ENCODE measurements around the gene INPPL1. TPM values are rescaled to one million over a fixed set of nuclear protein-coding genes. Genes with fewer than 3 reads are reported as not detected.
A peak's percentile ranks its signal among the peaks of the same experiment; 100 is the strongest.

The INPPL1 gene
- total RNA-seq, 5 donors from 2014 or later (not counting 1 experiment from before 2014, with no cell fraction given), result 112 to 162 (median 147) TPM

DNA sequence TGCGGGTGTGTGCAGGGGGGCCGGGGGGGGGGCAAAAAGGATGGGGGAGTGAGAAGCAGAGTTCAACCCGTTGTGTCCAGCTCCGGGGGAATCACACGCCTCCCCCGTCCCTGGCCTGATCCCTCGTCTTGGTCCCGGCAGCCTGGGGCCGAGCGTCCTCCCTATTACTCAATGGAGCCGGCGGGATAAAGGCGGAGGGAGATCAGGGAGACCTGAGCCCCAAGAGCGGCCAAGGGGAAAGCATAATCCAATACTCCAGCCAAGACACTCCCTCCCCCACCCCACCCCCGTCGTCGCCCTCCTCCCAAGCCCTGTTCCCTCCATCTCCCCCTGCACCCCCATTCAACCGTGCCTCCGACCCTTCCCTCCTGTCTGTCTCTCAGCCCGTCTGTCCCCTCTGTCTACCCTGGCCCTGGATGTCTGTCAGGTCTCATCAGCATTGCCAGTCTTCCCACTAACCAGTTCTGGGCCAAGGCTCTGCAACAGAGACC lies 16.8 kb downstream of the INPPL1 start:
- POLR2A ChIA-PET, result no interaction called here
- Histone ChIP-seq H3K4me3 (ENCODE audit: control insufficient read depth in 1 of 2, extremely low read depth in 1 of 2, low read length in 1 of 2) (no peak overlapping the region), H3K4me1 (ENCODE audit: control insufficient read depth in 1 of 2, extremely low read depth in 1 of 2, insufficient read depth in 2 of 2, low read length in 2 of 2) (peaks cover 0 to 30% of the 10 kb centered on the region in 2 experiments), H3K27ac (ENCODE audit: low read length) (no peak overlapping the region), H3K9me3 (no peaks in the 10 kb centered on the region), H3K36me3 (ENCODE audit: control insufficient read depth in 2 of 2, extremely low read depth in 1 of 2, insufficient read depth in 1 of 2, low read length in 1 of 2) (peaks cover 0 to 9% of the 10 kb centered on the region in 2 donors), H3K27me3 (replicated peaks in 1 of 2; ENCODE audit: control insufficient read depth in 2 of 2, extremely low read depth in 1 of 2, insufficient read depth in 2 of 2, low read length in 1 of 2) (peaks cover 12 to 72% of the 10 kb centered on the region in 2 experiments)
- Mint-ChIP-seq H3K27ac (no peak overlapping the region), H3K36me3 (peaks cover 3% of the 10 kb centered on the region), H3K4me1 (peaks cover 31 to 39% (median 36%) of the 10 kb centered on the region in 3 donors), H3K27me3 (peaks cover 43 to 48% of the 10 kb centered on the region in 2 donors), H3K9me3 (no peaks in the 10 kb centered on the region), H3K4me3 (peak overlapping the region in 1 of 3 donors; percentile 77)
- DNase-seq (no peak), ATAC-seq (replicated peaks in 1 of 4) (no peak)
- CTCF ChIA-PET, result interaction anchor here (0.7 to 1.0 kb wide), 2 partner anchors 16 to 1395 kb away, joined by 3 read pairs; no protein-coding TSS in a partner anchor
- 19% methylated on average over 5 of the region's 20 CpGs for WGBS (ENCODE audit: insufficient coverage)

DNA sequence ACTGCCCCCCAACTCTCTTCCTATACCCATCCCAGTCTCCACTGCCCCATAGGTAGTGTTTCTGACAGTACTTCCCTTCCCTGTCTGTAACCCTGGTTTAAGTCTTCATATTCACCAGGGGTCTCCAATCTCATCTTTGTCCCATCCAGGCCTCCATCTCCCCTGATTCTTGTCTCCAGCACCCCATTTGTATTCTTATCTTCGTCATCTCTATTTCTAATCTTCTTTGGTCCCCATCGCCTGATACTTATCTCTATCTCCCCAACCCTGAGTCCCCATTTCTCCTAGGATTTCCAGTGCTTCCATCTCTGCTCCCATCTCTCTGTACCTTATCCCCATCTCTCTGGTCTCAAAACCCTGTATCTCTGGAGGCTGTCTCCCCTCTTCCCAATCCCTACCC lies 17.6 kb downstream of the INPPL1 start:
- H3K4me3 Mint-ChIP-seq, result peak overlapping the region in 1 of 3 donors; percentile 77
- H3K27me3 ChIP-seq (replicated peaks in 1 of 2; ENCODE audit: control insufficient read depth in 2 of 2, extremely low read depth in 1 of 2, insufficient read depth in 2 of 2, low read length in 1 of 2), result peaks cover 20 to 76% of the 10 kb centered on the region in 2 experiments
- H3K9me3 ChIP-seq, result no peaks in the 10 kb centered on the region
- peaks cover 0 to 30% of the 10 kb centered on the region in 2 experiments for H3K4me1 ChIP-seq (ENCODE audit: control insufficient read depth in 1 of 2, extremely low read depth in 1 of 2, insufficient read depth in 2 of 2, low read length in 2 of 2)
- 95% methylated on average over 2 of the region's 2 CpGs for WGBS (ENCODE audit: insufficient coverage)
- H3K9me3 Mint-ChIP-seq, result no peaks in the 10 kb centered on the region
- no peaks in the 10 kb centered on the region for H3K36me3 Mint-ChIP-seq
- peaks cover 0 to 6% of the 10 kb centered on the region in 2 donors for H3K36me3 ChIP-seq (ENCODE audit: control insufficient read depth in 2 of 2, extremely low read depth in 1 of 2, insufficient read depth in 1 of 2, low read length in 1 of 2)
- POLR2A ChIA-PET, result no interaction called here
- CTCF ChIA-PET, result interaction anchor here in 1 of 2 donors (0.7 kb wide), 1 partner anchor 1394 kb away, joined by 3 read pairs; no protein-coding TSS in a partner anchor
- DNase-seq, result no peak
- H3K27ac Mint-ChIP-seq, result no peak overlapping the region
- no peak for ATAC-seq (replicated peaks in 1 of 4)
- H3K27me3 Mint-ChIP-seq, result peaks cover 43 to 48% of the 10 kb centered on the region in 2 donors
- H3K4me1 Mint-ChIP-seq, result peaks cover 31 to 39% (median 36%) of the 10 kb centered on the region in 3 donors
- no peak overlapping the region for H3K27ac ChIP-seq (ENCODE audit: low read length)
- no peak overlapping the region for H3K4me3 ChIP-seq (ENCODE audit: control insufficient read depth in 1 of 2, extremely low read depth in 1 of 2, low read length in 1 of 2)

DNA sequence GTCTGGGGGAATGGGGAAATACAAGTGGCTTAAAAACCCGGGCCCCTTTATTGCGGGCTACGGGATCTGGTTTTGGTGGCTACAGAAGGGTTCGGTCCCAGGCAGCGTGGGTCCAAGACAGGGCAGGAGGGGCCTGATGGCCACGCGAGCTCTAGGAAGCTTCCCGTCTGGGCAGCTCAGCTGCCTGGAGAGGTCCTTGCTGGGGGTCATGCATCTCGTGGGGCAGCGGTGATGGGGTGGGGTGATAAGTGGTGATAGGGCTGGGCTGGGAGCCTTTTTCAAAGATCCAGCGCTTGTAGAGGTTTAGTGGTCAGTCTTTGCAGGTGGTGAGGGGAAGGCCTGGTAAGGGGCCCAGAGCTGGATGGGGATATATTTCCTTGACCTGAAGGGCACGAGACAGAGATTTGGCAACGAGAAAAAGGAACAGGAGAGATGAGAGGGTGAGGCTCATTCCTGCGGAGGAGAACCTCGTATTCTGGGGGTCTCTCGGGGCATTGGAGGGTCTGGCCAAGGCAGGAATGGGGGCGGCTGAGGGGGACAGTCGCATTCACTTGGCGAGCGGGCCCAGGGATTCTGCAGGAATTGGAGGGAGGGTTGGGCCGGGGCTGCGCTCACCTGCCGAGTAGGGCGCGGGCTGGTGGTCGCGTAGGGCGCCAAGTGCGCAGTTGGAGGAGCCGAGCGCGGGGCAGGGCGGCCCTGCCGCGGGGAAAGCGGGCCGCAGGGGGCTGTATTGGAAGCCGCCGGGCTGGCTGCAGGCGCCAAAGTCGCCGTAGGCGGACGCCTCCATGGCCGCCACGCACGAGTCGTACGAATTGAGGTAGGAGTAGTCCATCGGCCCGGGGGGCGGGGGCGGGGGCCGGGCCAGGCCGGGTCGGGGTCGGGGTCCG lies 18.8 kb downstream of the INPPL1 start:
- DNase-seq (no peak), ATAC-seq (replicated peaks in 1 of 4) (no peak)
- no peaks in the 10 kb centered on the region for H3K36me3 ChIP-seq (ENCODE audit: control insufficient read depth in 2 of 2, extremely low read depth in 1 of 2, insufficient read depth in 1 of 2, low read length in 1 of 2)
- Mint-ChIP-seq H3K36me3 (no peaks in the 10 kb centered on the region), H3K4me3 (peak overlapping the region in 2 of 3 donors; percentile 25 to 77), H3K27me3 (peaks cover 48% of the 10 kb centered on the region in 2 donors), H3K27ac (no peak overlapping the region), H3K4me1 (peaks cover 31 to 39% (median 36%) of the 10 kb centered on the region in 3 donors), H3K9me3 (no peaks in the 10 kb centered on the region)
- CTCF ChIA-PET, result no interaction called here
- WGBS (ENCODE audit: insufficient coverage), result 29% methylated on average over 43 of the region's 58 CpGs
- H3K4me1 ChIP-seq (ENCODE audit: control insufficient read depth in 1 of 2, extremely low read depth in 1 of 2, insufficient read depth in 2 of 2, low read length in 2 of 2), result peaks cover 0 to 30% of the 10 kb centered on the region in 2 experiments
- no peaks in the 10 kb centered on the region for H3K9me3 ChIP-seq
- H3K27me3 ChIP-seq (replicated peaks in 1 of 2; ENCODE audit: control insufficient read depth in 2 of 2, extremely low read depth in 1 of 2, insufficient read depth in 2 of 2, low read length in 1 of 2), result peaks cover 24 to 82% of the 10 kb centered on the region in 2 experiments
- no peak overlapping the region for H3K4me3 ChIP-seq (ENCODE audit: control insufficient read depth in 1 of 2, extremely low read depth in 1 of 2, low read length in 1 of 2)
- no peak overlapping the region for H3K27ac ChIP-seq (ENCODE audit: low read length)
- POLR2A ChIA-PET, result no interaction called here

DNA sequence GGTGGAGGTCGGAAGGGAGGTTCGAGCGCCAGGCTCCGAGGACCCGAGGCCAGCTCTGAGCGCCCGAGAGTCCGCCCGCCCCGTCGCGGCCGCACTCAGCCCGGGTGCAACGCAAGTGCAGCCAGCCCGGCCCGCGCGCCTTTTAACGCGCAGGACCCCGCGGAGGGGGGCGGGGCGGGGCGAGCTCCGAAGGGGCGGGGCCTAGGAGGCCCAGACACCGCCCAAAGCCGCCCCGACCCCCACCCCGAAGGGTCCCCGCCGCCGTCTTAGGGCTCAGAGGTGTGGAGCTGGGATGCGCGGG lies 19.4 kb downstream of the INPPL1 start, which contains the start of gene PHOX2A:
Gene PHOX2A, minus strand, starts transcription at position 117 of the 301 bp plus-strand sequence. CDS start 172 bp downstream, outside the sequence.
- DNase-seq (no peak), ATAC-seq (replicated peaks in 1 of 4) (peak in 2 of 4 experiments; percentile 8 to 27)
- Histone ChIP-seq H3K4me1 (ENCODE audit: control insufficient read depth in 1 of 2, extremely low read depth in 1 of 2, insufficient read depth in 2 of 2, low read length in 2 of 2) (peaks cover 0 to 30% of the 10 kb centered on the region in 2 experiments), H3K27me3 (replicated peaks in 1 of 2; ENCODE audit: control insufficient read depth in 2 of 2, extremely low read depth in 1 of 2, insufficient read depth in 2 of 2, low read length in 1 of 2) (peaks cover 25 to 83% of the 10 kb centered on the region in 2 experiments), H3K36me3 (ENCODE audit: control insufficient read depth in 2 of 2, extremely low read depth in 1 of 2, insufficient read depth in 1 of 2, low read length in 1 of 2) (no peaks in the 10 kb centered on the region), H3K4me3 (ENCODE audit: control insufficient read depth in 1 of 2, extremely low read depth in 1 of 2, low read length in 1 of 2) (no peak within 1 kb of the TSS), H3K9me3 (no peaks in the 10 kb centered on the region), H3K27ac (ENCODE audit: low read length) (no peak within 1 kb of the TSS)
- 10% methylated on average over 36 of the region's 37 CpGs for WGBS (ENCODE audit: insufficient coverage)
- Mint-ChIP-seq H3K9me3 (no peaks in the 10 kb centered on the region), H3K4me3 (peak within 1 kb of the TSS; percentile 11 to 77 (median 25)), H3K27me3 (peaks cover 44 to 49% of the 10 kb centered on the region in 2 donors), H3K4me1 (peaks cover 28 to 39% (median 33%) of the 10 kb centered on the region in 3 donors), H3K27ac (no peak within 1 kb of the TSS), H3K36me3 (no peaks in the 10 kb centered on the region)
- ChIA-PET POLR2A (no interaction called here), CTCF (no interaction called here)

DNA sequence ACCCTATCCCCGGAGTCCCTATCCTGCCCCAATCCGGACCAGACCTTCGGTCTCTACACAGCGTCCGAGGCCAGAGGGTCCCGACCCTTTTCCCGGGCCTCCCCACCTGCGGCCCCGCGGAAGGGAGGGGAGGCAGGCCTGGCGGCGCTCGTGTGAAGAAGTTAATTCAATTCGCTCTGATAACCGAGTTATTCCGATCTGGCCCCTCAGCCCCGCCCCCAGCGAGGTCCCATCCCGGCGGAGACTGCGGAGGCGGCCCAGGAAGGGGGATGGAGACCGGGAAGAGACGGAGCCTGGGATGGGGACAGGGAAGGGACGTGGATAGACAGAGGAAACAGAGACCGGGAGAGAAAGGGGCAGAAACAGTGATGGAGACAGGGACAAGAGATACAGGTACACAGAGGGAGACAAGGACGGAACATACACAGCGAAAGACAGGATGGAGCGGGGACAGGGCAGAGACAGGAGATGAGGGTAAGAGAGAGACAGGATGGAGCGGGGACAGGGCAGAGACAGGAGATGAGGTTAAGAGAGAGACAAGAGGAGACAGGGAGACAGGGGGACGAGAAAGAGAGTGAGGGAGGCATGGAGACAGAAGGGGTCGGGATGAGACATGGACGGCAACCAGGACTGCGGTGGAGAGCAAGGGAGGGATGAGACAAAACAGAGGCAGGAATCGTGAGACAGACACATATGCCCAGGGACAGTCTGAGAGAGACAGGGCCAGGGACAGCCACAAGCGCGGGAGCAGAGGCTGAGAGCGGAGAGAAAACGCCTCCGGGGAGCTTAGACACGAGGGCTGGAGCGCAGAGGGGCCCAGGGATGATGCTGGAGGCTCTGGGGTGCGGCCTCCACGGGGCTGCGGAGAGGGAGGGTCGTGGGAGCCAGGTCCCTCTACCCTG lies 20.0 kb downstream of the INPPL1 start:
- ATAC-seq (replicated peaks in 1 of 4) (peak in 2 of 4 experiments; percentile 20 to 30), DNase-seq (no peak)
- Histone ChIP-seq H3K9me3 (no peaks in the 10 kb centered on the region), H3K4me3 (ENCODE audit: control insufficient read depth in 1 of 2, extremely low read depth in 1 of 2, low read length in 1 of 2) (no peak overlapping the region), H3K36me3 (ENCODE audit: control insufficient read depth in 2 of 2, extremely low read depth in 1 of 2, insufficient read depth in 1 of 2, low read length in 1 of 2) (no peaks in the 10 kb centered on the region), H3K27ac (ENCODE audit: low read length) (no peak overlapping the region), H3K4me1 (ENCODE audit: control insufficient read depth in 1 of 2, extremely low read depth in 1 of 2, insufficient read depth in 2 of 2, low read length in 2 of 2) (peaks cover 0 to 26% of the 10 kb centered on the region in 2 experiments), H3K27me3 (replicated peaks in 1 of 2; ENCODE audit: control insufficient read depth in 2 of 2, extremely low read depth in 1 of 2, insufficient read depth in 2 of 2, low read length in 1 of 2) (peaks cover 25 to 82% of the 10 kb centered on the region in 2 experiments)
- Mint-ChIP-seq H3K9me3 (no peaks in the 10 kb centered on the region), H3K4me3 (peak overlapping the region; percentile 6 to 59 (median 11)), H3K36me3 (no peaks in the 10 kb centered on the region), H3K27ac (no peak overlapping the region), H3K27me3 (peaks cover 44 to 45% of the 10 kb centered on the region in 2 donors), H3K4me1 (peaks cover 24 to 39% (median 28%) of the 10 kb centered on the region in 3 donors)
- 14% methylated on average over 41 of the region's 46 CpGs for WGBS (ENCODE audit: insufficient coverage)
- POLR2A ChIA-PET, result no interaction called here
- CTCF ChIA-PET, result interaction anchor here in 1 of 2 donors (0.6 kb wide), 1 partner anchor 1540 kb away, joined by 8 read pairs; no protein-coding TSS in a partner anchor

Measured in T-cell (primary cell).